Measurements from ENCODE around the gene KIF1A.

GRCh38 chr2:240670402-240670801 lies 149.6 kb downstream of the KIF1A start:
- TF ChIP-seq SP1 (CRISPR knock-in tag; conservative IDR thresholded peaks at IDR 0.05) (no peak), JUN (CRISPR knock-in tag; IDR thresholded peaks at IDR 0.05) (no peak), ETV6 (CRISPR knock-in tag; IDR thresholded peaks at IDR 0.05) (no peak)
- TF ChIP-seq, protein P1, sequence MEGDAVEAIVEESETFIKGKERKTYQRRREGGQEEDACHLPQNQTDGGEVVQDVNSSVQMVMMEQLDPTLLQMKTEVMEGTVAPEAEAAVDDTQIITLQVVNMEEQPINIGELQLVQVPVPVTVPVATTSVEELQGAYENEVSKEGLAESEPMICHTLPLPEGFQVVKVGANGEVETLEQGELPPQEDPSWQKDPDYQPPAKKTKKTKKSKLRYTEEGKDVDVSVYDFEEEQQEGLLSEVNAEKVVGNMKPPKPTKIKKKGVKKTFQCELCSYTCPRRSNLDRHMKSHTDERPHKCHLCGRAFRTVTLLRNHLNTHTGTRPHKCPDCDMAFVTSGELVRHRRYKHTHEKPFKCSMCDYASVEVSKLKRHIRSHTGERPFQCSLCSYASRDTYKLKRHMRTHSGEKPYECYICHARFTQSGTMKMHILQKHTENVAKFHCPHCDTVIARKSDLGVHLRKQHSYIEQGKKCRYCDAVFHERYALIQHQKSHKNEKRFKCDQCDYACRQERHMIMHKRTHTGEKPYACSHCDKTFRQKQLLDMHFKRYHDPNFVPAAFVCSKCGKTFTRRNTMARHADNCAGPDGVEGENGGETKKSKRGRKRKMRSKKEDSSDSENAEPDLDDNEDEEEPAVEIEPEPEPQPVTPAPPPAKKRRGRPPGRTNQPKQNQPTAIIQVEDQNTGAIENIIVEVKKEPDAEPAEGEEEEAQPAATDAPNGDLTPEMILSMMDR (IDR thresholded peaks at IDR 0.05) = no peak
